GM18517 (cell line): ENCODE data around the gene FARP1.

Experiments used
- ATAC-seq: cut with Tn5 transposase; IDR thresholded peaks from one replicate; pipeline ENCODE4 v1.9.1; 2021; ENCODE audit warnings: mild to moderate bottlenecking, moderate library complexity; ENCODE audit not compliant: unreplicated experiment

Gene FARP1

DNA sequence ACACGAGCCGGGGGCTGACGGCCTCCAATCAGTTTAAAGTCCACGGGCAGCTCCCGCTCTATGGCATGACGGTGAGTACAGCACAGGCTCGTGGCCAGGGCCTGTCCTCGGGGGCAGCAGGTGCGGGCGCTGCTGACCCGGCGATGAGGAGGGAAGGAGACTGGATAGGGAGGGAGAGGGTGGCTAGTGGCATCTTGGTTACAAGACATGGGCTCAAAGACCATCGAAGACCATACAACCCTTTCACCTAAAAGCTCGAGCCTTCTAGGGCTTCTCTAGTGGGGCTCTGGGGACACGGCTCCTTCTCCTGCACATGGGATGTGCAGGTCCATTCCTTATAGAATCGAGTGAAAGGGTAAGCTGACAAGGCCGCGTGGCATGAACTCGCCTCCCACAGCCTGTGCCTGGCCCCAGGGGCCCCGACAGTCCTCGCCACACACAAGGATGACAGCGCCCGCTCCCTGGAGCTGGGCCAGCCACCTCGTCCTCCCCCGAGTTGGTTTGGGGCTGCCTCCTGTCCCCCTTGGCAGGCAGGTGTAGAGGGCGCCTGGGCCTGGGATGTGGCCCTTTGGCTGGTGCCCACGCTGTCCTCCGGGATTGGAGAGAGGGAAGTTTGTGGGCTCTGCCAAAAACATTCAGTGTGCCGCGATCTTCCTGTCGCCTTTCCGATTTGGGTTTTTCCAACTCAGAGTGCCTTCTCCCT lies 296.4 kb downstream of the FARP1 start:
- no peak for ATAC-seq

DNA sequence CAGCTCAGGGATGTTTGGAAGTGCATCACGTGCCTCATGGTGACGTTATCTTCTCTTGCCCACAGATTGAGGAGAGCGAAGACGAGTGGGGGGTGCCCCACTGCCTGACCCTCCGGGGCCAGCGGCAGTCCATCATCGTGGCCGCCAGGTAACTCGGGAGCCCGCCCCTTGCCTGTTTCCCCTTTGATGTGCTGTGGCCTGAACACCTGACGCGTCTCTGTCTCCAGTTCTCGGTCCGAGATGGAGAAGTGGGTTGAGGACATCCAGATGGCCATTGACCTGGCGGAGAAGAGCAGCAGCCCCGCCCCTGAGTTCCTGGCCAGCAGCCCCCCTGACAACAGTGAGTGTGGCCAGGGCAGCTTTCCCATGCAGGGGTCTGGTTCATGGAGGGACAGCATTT lies 297.0 kb downstream of the FARP1 start:
- no peak for ATAC-seq

DNA sequence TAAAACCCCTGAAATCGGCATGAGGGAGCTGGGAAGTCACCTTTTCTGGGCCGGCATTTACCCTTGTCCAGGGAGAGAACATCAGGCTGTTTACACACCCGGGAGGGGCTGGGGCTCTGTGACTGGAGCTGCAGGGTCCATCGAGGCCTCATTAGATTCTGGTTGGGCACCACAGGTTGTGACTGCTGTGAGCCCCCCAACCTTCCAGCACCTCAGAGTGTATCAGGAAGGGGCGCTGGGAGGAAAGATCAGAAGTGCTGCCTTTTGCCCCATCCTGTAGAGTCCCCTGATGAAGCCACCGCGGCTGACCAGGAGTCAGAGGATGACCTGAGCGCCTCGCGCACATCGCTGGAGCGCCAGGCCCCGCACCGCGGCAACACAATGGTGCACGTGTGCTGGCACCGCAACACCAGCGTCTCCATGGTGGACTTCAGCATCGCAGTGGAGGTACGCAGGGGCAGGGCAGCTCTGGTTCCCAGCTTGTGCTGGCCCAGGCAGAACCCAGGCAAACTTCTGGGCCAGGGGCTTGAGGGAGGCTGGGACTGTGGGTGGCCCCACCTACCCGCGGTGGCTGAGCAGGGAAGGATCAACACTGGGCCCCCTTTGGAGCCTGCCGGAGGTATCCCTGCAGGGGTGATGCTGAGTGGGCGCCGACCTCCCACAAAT lies 297.6 kb downstream of the FARP1 start:
- no peak for ATAC-seq

DNA sequence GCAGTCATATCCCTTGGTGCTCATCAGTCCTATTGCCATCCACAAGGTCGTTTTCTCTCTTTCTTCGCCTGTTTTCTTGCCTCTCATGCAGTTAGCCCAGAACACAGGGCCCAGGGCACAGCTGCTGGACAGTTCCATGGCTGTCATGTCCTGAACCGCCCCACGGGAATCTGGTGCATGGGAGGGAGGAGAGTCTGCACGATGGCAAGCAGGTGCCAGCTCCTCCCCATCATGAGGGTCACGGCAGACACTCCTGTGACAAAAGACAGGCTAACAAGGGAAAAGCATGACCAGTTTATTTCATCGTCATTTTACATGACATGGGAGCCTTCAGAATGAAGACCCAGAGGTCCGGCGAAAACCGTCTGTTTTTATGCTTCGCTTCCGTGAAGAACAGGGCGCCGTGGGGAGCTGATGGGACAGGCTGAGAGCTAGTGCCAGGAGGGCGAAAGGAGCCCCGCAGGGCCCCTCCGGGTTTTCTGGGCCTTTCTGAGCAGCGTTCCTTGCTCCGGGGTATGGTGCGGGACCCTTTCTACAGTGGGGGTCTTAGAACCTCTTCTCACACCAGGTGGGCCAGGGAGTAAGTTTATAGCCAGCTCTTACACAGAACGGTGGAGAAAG lies 298.3 kb downstream of the FARP1 start:
- ATAC-seq, result no peak

DNA sequence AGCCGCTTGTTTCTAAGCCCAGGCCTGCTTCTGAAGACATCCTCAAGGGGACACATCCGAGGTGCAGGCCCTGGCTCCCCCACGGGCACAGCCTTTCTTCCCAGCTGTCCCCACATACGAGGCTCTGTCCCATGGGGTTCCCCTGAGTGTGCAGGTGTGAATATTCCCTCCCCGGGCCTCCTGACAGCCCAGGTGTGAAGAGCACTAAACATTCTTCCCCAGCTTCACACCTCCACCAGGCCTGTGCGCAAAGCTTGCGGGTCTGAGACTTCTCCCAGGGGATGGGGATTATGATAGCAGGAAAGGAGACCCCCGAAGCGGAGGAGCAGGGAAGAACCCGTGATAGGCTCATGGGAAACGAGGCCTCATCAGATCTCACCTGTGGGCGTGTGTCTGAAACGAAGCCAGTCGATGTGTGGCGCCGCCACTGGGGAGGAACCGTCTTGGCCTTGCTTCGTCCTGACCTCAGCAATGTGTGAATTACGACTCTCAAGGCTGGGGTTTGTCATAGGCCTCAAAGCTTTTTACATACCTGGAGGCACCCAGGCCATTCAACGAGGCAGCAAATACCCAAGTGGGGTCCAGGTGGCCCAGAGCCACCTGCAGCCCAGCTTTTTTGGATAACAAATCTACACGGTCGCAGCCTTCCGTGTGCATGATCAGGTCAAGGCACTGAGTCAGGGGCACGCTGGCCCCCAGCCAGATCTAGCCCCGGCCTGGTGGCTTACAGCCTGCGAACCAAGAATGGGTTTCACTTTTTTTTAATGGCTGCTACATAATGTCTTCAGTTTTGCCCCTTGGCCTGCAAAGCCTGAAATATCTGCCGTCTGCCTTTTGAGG lies 299.7 kb downstream of the FARP1 start:
- no peak for ATAC-seq

DNA sequence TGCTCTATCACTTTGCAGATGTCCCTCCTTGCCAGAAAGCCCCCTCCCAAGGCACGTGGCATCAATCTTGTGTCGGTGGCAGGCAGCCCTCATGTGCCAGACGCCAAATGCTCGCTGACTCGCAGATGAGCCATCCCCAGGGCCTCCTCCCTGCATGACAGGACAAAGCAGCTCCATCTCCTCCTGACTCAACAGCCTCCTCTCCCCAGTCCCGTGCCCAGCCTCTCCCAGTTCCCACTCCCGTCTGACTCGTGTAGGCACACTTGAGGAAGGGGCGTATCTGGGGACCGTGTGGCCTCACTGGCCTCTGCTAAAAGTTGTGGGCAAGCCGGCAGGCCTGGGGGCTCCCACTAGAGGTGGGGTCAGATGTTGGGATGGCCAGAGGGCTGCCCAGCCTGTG lies 300.4 kb downstream of the FARP1 start:
- ATAC-seq, result no peak

DNA sequence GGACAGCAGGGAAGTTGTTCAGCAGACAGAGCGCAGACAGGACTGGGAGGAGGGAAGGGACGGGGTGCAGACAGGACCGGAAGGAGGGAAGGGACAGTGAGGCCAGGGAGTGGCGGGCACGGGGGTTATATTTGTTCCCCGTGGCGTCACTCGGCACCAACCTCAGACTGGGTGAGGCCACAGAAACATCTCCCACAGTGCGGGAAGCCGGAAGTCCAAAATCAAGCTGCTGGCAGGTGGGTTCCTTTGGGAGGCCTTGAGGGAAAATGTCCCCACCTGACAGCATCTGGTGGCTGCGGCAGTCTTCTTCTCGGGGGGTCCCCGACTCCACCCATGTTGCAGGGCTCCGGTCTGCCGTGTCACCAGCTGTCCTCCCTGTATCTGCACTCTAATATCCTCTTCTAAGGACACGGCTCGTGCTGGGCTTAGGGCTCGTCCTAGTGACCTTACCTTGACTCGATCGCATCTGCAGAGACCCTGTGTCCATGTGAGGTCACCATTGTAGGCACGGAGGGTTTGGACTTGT lies 301.0 kb downstream of the FARP1 start:
- ATAC-seq, result no peak

DNA sequence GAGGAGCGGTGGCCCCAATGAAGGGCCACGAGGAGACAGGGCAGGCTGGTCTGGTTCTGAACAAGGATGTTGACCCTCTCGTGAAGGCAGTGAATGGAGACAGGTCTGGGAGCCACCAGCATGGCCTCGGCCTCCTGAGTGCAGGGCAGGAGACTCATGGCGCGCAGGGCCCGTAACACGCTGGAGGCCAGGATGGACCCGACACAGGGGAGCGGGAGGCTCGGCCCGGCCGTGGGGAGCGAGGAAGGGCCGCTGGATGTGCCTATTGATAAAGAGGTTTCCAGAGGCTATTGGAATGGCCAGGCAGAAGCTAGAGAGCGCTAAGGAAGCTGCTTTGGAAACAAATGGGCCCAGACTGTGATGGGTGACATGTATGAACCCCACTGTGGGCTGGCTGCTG lies 301.5 kb downstream of the FARP1 start:
- no peak for ATAC-seq

DNA sequence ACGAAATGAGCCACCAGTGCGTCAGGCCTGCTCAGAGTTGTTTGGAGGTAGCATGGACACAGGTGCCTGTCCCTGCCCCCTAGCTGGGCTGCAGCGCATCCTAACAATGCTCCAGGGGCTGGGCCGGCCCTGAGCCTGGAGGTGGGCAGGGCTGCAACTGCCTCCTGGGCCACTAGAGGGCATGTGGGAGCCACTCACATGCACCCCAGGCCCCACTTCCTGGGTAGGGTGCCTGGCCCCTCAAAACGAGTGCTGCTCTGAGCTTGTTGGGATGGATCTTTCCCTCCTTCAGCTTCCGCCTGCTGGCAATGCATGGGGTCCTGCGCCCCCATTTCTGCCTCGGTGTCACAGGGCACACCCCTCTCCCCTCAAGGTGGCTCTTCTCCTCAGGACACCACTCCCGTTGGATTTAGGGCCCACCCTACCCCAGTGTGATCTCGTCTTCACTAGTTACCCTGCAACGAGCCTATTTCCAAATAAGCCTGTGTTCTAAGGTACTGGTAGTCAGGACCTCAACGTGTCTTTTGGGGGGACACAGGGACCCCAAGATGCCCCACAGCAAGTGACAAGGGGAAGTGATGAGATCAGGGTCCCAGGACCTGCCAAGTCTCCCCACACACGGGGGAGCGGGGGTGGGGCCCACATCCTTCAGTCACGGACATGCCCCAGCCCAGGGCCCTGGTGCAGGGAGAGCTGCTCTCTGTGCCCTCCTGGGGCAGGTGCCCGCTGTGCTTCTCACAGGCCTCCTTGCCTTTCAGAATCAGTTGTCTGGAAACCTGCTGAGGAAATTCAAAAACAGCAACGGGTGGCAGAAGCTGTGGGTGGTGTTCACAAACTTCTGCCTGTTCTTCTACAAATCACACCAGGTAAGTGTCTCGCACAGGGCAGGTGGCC lies 302.7 kb downstream of the FARP1 start:
- peak; percentile 78 for ATAC-seq

DNA sequence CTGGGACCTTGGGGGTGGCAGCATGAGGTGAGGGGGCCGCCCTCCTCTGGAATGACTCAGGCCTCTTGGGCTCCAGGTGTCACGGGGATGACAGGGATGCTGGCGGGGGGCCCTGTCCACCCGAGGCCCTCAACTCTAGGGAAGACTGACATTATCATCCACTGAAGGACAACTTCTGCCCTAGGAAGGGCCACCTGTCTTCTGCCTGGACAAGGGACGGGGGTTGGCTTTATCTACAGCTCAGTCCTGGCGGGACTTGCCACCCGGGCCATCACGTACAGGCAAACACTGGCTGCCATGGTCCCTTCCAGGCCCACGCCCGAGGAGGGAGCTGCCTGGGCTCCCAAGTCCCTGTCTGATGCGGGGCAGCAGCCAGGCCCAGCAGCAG lies 303.3 kb downstream of the FARP1 start:
- no peak for ATAC-seq

DNA sequence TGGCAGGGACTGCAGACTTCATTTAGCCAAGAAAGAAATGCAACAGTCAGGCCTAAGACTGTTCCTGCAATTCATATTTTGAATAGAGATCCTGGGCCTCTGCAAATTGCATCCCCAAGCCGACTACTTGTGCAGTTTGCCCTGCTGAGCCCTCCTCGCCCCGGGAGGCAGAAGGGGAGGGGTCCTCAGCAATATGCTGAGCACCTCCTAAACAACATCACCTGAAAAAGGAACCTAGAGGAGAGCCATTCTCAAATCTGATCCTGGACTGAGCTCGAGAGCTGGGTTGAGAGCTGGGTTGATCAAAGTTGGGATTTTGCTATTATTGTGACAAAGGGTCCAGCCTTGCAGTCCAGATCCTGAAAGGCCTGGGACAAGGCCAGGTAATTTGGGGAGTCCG lies 304.2 kb downstream of the FARP1 start:
- ATAC-seq, result no peak

DNA sequence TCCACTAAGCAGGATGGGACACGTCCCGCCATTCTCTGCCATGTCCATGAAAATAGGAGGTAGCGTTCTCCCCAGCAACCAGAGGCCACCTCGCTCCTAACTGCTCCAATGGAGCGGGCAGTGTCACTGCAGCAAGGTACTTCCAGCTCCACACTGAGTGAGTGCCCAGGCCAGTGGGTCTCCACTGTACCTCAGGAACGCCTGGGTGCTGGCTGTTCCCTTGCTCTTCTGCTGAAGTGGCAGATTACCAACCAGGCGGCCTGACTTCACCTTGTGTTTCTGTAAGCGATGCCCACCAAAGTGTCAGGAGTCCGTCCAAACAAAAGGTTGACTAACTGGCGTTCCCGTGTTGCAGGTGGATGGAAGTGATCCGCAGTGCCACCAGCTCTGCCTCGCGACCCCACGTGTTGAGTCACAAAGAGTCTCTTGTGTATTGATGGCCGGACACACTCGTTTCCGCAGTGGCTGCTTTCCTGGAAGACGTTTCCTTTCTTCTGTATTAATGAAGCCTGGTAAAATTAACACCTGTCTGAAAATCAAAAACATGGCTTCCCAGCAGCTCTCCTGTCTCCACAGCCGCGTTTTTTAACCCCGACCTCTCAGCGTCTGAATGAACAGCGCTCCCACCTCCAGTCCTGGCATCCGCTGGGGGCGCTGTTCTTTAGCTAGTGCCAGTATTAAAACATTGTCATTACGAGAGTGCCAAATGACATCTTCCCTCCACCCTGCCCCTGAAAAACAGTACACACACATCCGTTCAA lies 305.2 kb downstream of the FARP1 start:
- no peak for ATAC-seq

DNA sequence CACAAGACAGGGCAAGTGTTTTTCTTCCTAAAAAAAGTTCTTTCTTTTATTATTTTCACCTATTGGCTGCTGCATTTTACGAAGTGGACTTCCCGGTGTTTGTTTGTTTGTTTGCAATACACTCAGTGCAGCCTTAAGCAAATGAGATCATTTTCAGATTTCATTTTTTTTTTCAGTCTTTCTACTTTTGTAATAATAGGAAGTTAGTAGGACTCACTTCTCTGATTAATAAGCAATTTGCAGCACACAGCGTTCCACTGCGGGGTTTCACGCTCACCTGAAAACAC lies 305.7 kb downstream of the FARP1 start:
- ATAC-seq, result no peak

DNA sequence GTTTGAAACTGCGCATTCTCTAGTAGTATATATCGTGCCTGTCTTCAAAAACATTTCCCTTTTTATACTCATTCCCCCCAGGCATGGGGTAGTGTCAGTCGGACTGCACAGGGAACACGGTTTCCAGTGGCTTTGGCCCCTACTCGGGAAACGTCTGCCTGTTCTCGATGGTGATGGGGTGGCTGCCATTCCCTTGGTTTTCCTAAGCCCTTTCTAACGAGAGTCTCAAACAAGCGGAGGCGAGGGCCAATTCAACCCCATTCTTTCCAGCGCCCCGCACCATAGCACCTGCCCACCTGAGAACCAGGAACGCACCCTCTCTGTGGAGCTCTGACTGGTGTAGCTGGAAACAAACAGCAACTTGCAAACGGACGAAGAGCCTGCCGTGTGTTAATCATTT lies 306.4 kb downstream of the FARP1 start:
- ATAC-seq, result no peak

DNA sequence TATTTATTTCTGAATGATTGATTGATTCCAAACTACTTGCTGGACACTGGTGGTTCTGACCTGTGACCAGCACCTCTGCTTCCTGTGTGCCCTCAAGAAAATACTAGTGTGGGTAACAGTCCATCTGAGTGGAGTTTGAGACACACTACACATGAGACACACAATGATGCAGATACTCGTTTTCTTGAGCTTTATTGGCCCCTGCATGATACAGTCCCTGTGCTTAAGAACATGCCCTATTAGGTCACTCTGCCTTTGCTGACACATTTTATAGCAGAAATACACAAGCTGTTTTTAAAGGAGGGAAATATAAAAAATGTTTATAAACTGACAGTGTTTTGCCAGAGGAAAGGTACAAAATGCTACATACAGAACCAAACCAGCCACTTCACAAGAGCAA lies 307.1 kb downstream of the FARP1 start:
- ATAC-seq, result no peak

DNA sequence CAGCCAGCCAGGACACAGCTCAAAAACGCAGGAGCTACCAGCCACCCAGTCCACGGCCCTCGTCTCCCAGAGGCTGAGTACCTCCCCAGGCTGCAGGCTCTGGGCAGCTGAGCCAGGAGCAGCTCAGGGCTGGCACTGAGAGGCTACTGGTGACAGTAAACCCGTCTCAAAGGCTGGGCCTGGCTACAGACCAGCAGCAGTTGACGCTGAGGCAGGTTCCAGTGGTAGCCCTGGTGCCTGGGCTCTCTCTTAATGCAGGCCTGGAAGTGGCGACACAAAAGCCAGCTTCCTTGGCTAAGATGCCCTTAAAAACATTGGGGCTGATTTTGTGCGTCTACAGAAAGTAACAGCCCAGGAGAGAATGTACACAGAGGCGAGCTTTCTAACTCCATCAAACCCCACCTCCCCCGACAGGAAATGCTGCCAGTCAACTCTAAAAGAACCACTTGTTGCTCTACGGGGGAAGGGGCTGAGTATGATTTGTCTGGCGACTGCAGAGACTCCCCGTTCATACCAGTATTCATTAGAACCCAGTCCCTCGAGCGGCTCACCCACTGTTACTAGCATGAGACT lies 307.7 kb downstream of the FARP1 start:
- no peak for ATAC-seq

DNA sequence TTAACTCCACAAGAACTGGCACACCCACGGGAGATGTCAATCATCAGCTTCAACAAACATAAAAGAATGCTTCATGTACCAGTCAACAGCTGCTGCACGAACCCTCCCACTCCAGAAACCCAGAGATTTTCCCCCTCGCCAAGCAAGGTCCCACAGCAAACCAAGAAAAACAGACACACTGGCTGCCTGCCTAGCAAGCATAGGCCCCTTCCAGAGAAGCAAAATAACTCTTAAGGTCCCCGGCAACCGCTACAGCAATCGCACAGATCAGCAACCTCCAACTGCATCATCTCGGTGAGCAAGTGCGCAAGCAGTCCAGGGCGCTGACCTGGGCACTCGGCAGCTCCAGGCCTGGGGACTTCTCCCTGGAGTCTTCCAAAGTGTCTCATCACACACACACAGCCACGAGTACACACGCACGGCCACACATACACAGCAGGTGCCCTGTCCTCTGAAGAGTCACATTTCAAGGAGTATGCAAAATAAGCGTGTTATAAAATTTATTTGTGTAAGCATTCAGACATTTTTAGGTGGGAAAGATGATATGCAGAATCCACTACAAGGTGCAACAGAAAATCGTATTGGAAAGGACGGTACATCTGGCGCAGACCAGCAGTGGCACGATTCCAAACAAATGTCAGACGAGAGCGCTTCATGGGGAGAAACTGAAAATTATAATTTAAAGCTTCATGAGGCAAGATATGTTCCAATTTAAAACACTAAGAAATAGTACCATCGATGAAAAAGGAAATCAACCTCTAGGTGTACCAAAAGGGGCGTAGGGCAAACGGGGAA lies 309.0 kb downstream of the FARP1 start:
- ATAC-seq, result no peak
